ENCODE results near the gene MSL1.

Gene MSL1

GRCh38 chr17:40148527-40148926 lies 26.8 kb downstream of the MSL1 start:
- Histone ChIP-seq H3K27ac (ENCODE audit: low read depth, low read length, poor library complexity, severe bottlenecking) (no peak overlapping the region), H2AFZ (ENCODE audit: low read length) (no peak overlapping the region), H4K20me1 (ENCODE audit: insufficient read depth, low read length) (no peaks in the 10 kb centered on the region), H3K4me3 (ENCODE audit: low read depth, low read length, poor library complexity, severe bottlenecking) (no peak overlapping the region), H3K36me3 (ENCODE audit: insufficient read depth, low read length) (peaks cover 73% of the 10 kb centered on the region), H3K27me3 (ENCODE audit: insufficient read depth, low read length) (no peaks in the 10 kb centered on the region), H3K9me3 (ENCODE audit: low read length) (no peaks in the 10 kb centered on the region), H3K9ac (ENCODE audit: low read length) (no peak overlapping the region), H3K4me2 (ENCODE audit: low read length) (no peak overlapping the region), H3F3A (ENCODE audit: insufficient read depth, low read length) (no peaks in the 10 kb centered on the region), H3K79me2 (ENCODE audit: insufficient read depth, low read length) (peaks cover 5% of the 10 kb centered on the region; the same call in 1 of the 2 replicates), H3K9me2 (ENCODE audit: low read depth, low read length) (no peaks in the 10 kb centered on the region), H3K4me1 (ENCODE audit: insufficient read depth, low read length, severe bottlenecking) (no peaks in the 10 kb centered on the region)
- TF ChIP-seq EZH2 (IDR thresholded peaks at IDR 0.05; ENCODE audit: borderline replicate concordance, low read length) (no peak), CTCF (IDR thresholded peaks at IDR 0.05; ENCODE audit: low read length) (no peak)

- H3K4me1 ChIP-seq (ENCODE audit: insufficient read depth, low read length, severe bottlenecking): no peaks in the 10 kb centered on the region
- H3K79me2 ChIP-seq (ENCODE audit: insufficient read depth, low read length): peaks cover 5% of the 10 kb centered on the region; the same call in 1 of the 2 replicates
- no peak overlapping the region for H2AFZ ChIP-seq (ENCODE audit: low read length)
- no peaks in the 10 kb centered on the region for H3K9me2 ChIP-seq (ENCODE audit: low read depth, low read length)
- no peak overlapping the region for H3K27ac ChIP-seq (ENCODE audit: low read depth, low read length, poor library complexity, severe bottlenecking)
- H3K4me2 ChIP-seq (ENCODE audit: low read length): no peak overlapping the region
- no peaks in the 10 kb centered on the region for H3F3A ChIP-seq (ENCODE audit: insufficient read depth, low read length)
- no peaks in the 10 kb centered on the region for H3K27me3 ChIP-seq (ENCODE audit: insufficient read depth, low read length)
- no peaks in the 10 kb centered on the region for H3K9me3 ChIP-seq (ENCODE audit: low read length)
- TF ChIP-seq CTCF (IDR thresholded peaks at IDR 0.05; ENCODE audit: low read length) (no peak), EZH2 (IDR thresholded peaks at IDR 0.05; ENCODE audit: borderline replicate concordance, low read length) (no peak)
- H4K20me1 ChIP-seq (ENCODE audit: insufficient read depth, low read length): no peaks in the 10 kb centered on the region
- H3K4me3 ChIP-seq (ENCODE audit: low read depth, low read length, poor library complexity, severe bottlenecking): no peak overlapping the region
- peaks cover 91% of the 10 kb centered on the region for H3K36me3 ChIP-seq (ENCODE audit: insufficient read depth, low read length)
- no peak overlapping the region for H3K9ac ChIP-seq (ENCODE audit: low read length)
These were observed 28.5 kb downstream of the MSL1 start for GRCh38 chr17:40150276-40150675.

- no peaks in the 10 kb centered on the region for H4K20me1 ChIP-seq (ENCODE audit: insufficient read depth, low read length)
- H2AFZ ChIP-seq (ENCODE audit: low read length): no peak overlapping the region
- H3K27me3 ChIP-seq (ENCODE audit: insufficient read depth, low read length): no peaks in the 10 kb centered on the region
- H3K9ac ChIP-seq (ENCODE audit: low read length): no peak overlapping the region
- peaks cover 95% of the 10 kb centered on the region for H3K36me3 ChIP-seq (ENCODE audit: insufficient read depth, low read length)
- H3F3A ChIP-seq (ENCODE audit: insufficient read depth, low read length): no peaks in the 10 kb centered on the region
- TF ChIP-seq EZH2 (IDR thresholded peaks at IDR 0.05; ENCODE audit: borderline replicate concordance, low read length): no peak
- no peak for TF ChIP-seq CTCF (IDR thresholded peaks at IDR 0.05; ENCODE audit: low read length)
- H3K9me2 ChIP-seq (ENCODE audit: low read depth, low read length): no peaks in the 10 kb centered on the region
- H3K4me2 ChIP-seq (ENCODE audit: low read length): no peak overlapping the region
- no peak overlapping the region for H3K4me3 ChIP-seq (ENCODE audit: low read depth, low read length, poor library complexity, severe bottlenecking)
- H3K9me3 ChIP-seq (ENCODE audit: low read length): no peaks in the 10 kb centered on the region
- H3K4me1 ChIP-seq (ENCODE audit: insufficient read depth, low read length, severe bottlenecking): no peaks in the 10 kb centered on the region
- H3K27ac ChIP-seq (ENCODE audit: low read depth, low read length, poor library complexity, severe bottlenecking): no peak overlapping the region
- H3K79me2 ChIP-seq (ENCODE audit: insufficient read depth, low read length): peaks cover 10% of the 10 kb centered on the region; the same call in 1 of the 2 replicates
These were observed 29.7 kb downstream of the MSL1 start for GRCh38 chr17:40151414-40151963.
